Activated B cell treated with CpG ODN at 0.5 μM for 24 hours (primary cell): Measurements from ENCODE around the gene E2F8. TPM values are rescaled to one million over a fixed set of nuclear protein-coding genes. Genes with fewer than 3 reads are reported as not detected.

Experiments
- ATAC-seq: fragments of 200-7000 bp; cut with Tn5 transposase; one replicate; pipeline ENCODE4 v1.10.0; 2021; ENCODE audit warnings: low read depth, mild to moderate bottlenecking, moderate library complexity
- CTCF ChIA-PET: fragments of 350-600 bp; sonication (Branson Sonifier 250); formaldehyde crosslinking; loops from one replicate; lab custom pipeline; 2021; ENCODE audit warnings: antibody characterized with exemption; lab: Charles Lee
- POLR2A ChIA-PET: fragments of 350-600 bp; sonication (Branson Sonifier 250); formaldehyde crosslinking; loops from one replicate; lab custom pipeline; 2021; ENCODE audit warnings: antibody characterized with exemption; lab: Charles Lee
- DNase-seq: peaks from one replicate; pipeline ENCODE4 v3.0.0; 2022
- H3K27ac Mint-ChIP-seq: one replicate; pipeline ENCODE4 v1.8.0; 2020; ENCODE audit warnings: mixed read lengths
- H3K27me3 Mint-ChIP-seq: one replicate; pipeline ENCODE4 v1.8.0; 2021; ENCODE audit warnings: mixed read lengths
- H3K36me3 Mint-ChIP-seq: one replicate; pipeline ENCODE4 v1.8.0; 2021; ENCODE audit warnings: low read depth, mixed read lengths
- H3K4me1 Mint-ChIP-seq: one replicate; pipeline ENCODE4 v1.8.0; 2021; ENCODE audit warnings: mixed read lengths
- H3K4me3 Mint-ChIP-seq: one replicate; pipeline ENCODE4 v1.8.0; 2020; ENCODE audit warnings: mild to moderate bottlenecking, mixed read lengths
- H3K9me3 Mint-ChIP-seq: one replicate; pipeline ENCODE4 v1.8.0; 2020; ENCODE audit warnings: mixed read lengths
- intact Hi-C: fragments of 100-400 bp; cut with micrococcal nuclease; formaldehyde crosslinking; loops from one replicate; pipeline ENCODE4 v1.15.1; 2024
- total RNA-seq: library from RNA; stranded (reverse); gene quantifications from 2 replicates; pipeline ENCODE4 v1.2.3, GENCODE V29; 2022
- TF ChIP-seq, protein P1 (sequence below): fragments of 200-600 bp; IDR thresholded peaks from one replicate; pipeline ENCODE4 v1.8.0; 2022; ENCODE audit warnings: antibody characterized with exemption, mild to moderate bottlenecking

E2F8 gene
- total RNA-seq, 1 donor from 2014 or later = 0.82 TPM

DNA sequence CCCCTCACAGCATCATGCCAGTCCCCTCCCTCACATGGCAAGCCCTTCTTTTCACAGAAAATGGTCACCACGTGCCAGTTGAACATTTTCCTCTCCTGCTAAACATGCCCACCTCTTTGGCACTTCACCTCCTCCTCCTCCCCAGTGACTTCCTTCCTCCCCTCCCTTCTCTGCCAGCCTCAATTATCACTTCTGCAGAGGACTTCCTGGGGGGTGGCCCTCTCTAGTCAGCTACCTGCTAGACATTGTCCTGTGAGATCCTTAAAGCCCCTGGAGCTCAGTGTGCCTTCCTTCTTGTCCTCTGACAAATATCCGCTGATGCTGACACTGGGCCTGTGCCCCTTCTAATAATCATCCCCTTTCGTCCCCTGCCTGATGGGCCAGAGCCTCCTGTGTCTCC lies 43.2 kb upstream of the E2F8 start:
- DNase-seq = no peak
- POLR2A ChIA-PET = interaction anchor here (0.7 kb wide), 1 partner anchor 168 kb away, joined by 3 read pairs; no protein-coding TSS in a partner anchor

DNA sequence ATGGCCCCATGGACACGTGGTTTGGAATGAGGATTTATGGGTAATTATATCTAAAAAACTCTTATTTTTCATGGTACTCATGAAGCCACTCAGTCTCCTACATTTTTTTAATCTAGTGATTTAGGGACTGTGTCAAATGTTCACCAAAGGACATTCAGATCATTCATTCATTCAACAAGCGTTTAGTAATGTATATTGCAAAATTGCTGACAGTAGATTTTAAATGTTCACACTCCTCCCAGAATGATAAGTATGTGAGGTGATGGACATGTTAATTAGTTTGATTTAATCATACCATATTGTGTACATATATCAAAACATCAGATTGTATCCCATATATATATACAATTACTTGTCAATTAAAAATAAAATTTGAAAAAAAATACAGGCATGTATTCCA lies 40.8 kb upstream of the E2F8 start:
- Mint-ChIP-seq H3K27ac (no peak overlapping the region), H3K4me3 (peak overlapping the region; percentile 68), H3K36me3 (no peaks in the 10 kb centered on the region), H3K4me1 (peaks cover 35% of the 10 kb centered on the region), H3K27me3 (no peaks in the 10 kb centered on the region), H3K9me3 (no peaks in the 10 kb centered on the region)
- intact Hi-C loops = no loop called here
- ChIA-PET CTCF (no interaction called here), POLR2A (no interaction called here)
- ATAC-seq (no peak), DNase-seq (no peak)
- TF ChIP-seq, protein P1, sequence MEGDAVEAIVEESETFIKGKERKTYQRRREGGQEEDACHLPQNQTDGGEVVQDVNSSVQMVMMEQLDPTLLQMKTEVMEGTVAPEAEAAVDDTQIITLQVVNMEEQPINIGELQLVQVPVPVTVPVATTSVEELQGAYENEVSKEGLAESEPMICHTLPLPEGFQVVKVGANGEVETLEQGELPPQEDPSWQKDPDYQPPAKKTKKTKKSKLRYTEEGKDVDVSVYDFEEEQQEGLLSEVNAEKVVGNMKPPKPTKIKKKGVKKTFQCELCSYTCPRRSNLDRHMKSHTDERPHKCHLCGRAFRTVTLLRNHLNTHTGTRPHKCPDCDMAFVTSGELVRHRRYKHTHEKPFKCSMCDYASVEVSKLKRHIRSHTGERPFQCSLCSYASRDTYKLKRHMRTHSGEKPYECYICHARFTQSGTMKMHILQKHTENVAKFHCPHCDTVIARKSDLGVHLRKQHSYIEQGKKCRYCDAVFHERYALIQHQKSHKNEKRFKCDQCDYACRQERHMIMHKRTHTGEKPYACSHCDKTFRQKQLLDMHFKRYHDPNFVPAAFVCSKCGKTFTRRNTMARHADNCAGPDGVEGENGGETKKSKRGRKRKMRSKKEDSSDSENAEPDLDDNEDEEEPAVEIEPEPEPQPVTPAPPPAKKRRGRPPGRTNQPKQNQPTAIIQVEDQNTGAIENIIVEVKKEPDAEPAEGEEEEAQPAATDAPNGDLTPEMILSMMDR = no peak

More for the DNA sequence above, 43.2 kb upstream of the E2F8 start:
- no peak overlapping the region for H3K4me3 Mint-ChIP-seq
- TF ChIP-seq, protein P1 = no peak
- no peaks in the 10 kb centered on the region for H3K9me3 Mint-ChIP-seq
- no peak overlapping the region for H3K27ac Mint-ChIP-seq
- no peaks in the 10 kb centered on the region for H3K27me3 Mint-ChIP-seq
- intact Hi-C loops = no loop called here
- ATAC-seq = no peak
- H3K4me1 Mint-ChIP-seq = peaks cover 35% of the 10 kb centered on the region
- no peaks in the 10 kb centered on the region for H3K36me3 Mint-ChIP-seq
- CTCF ChIA-PET = no interaction called here

DNA sequence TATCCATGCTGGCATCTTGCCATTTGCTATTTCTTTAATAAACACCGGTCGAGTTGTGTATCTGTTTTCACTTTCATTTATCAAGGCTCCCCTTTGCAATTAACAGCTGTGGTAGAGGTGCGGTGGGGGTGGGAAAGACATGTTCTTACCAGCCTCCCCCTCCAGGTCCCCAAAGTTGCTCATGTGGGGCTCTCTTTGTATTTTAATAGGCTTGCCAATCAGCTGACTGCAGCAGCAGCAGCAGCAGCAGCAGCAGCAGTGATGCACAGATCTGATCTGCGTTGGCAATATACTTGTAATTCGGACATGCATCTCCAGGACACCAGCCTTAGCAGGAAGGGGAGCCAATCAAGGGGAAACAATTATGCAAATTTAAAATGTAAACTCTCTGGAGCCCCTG lies 40.3 kb upstream of the E2F8 start:
- no peak overlapping the region for H3K27ac Mint-ChIP-seq
- TF ChIP-seq, protein P1 = no peak
- H3K27me3 Mint-ChIP-seq = no peaks in the 10 kb centered on the region
- H3K36me3 Mint-ChIP-seq = no peaks in the 10 kb centered on the region
- DNase-seq (no peak), ATAC-seq (peak; percentile 40)
- intact Hi-C loops = no loop called here
- CTCF ChIA-PET = no interaction called here
- H3K9me3 Mint-ChIP-seq = no peaks in the 10 kb centered on the region
- POLR2A ChIA-PET = no interaction called here
- peak overlapping the region; percentile 68 for H3K4me3 Mint-ChIP-seq
- H3K4me1 Mint-ChIP-seq = peaks cover 35% of the 10 kb centered on the region

DNA sequence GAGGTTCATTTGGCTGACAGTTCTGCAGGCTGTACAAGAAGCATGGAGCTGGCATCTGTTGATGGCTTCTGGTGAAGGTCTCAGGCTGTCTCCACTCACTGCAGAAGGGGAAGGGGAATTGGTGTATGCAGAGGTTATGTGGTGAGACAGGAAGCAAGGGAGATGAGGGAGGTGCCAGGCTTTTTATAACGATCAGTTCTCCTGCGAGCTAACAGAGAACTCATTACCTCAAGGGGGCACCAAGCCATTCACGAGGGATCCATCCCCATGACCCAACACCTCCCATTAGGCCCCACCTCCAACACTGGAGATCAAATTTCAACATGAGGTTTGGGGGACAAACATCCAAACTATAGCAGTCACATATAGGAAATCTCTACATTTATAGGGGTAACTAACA lies 38.7 kb upstream of the E2F8 start:
- ATAC-seq (no peak), DNase-seq (no peak)
- Mint-ChIP-seq H3K36me3 (no peaks in the 10 kb centered on the region), H3K4me1 (peaks cover 35% of the 10 kb centered on the region), H3K9me3 (no peaks in the 10 kb centered on the region), H3K4me3 (no peak overlapping the region), H3K27ac (no peak overlapping the region), H3K27me3 (no peaks in the 10 kb centered on the region)
- intact Hi-C loops = no loop called here
- CTCF ChIA-PET = no interaction called here
- POLR2A ChIA-PET = no interaction called here
- TF ChIP-seq, protein P1 = no peak

DNA sequence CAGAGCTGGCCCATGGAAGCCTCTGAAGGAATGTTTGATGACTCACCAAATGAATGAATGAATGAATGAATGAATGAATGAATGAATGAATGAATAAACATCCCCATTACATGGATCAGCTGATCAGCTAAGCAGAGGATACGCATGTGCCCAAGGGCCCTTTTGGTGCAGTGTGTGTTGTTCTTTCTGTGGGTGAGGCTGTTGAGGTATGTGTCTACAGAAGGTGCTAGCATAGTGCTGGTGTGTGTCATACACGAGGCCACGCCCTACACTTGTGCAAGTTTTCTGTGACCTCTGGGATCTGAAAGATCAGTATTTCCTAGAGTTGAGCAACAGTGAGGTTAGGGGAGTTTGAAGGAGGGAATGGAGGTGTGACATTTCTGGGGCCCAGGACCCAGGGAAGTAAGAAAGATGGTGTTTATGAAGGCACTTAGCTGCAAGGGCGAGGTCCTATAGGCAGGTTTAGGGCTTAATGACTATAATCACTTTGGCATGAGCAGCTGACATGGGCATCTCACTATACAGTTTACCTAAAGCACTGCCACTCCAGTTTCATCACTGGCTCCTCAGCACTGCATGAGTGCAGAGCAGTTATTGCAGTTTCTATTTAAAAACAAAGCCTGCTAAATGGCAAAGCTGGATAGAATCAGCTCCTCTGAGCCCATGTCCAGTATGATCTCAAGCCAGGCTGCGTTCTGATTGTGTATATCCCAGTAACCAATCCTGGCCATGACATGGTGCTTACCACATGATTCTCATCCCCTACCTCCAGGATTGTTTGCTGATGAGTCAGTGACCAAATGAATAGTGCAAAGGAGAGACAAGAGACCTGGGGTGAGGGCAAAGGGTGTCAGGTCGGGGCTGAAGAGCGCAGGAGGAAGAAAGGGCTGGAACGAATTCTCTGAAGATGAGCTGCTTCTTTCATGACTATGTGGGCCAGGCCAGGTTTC lies 36.4 kb upstream of the E2F8 start:
- POLR2A ChIA-PET = no interaction called here
- no peaks in the 10 kb centered on the region for H3K9me3 Mint-ChIP-seq
- H3K27me3 Mint-ChIP-seq = peaks cover 3% of the 10 kb centered on the region
- DNase-seq (no peak), ATAC-seq (no peak)
- intact Hi-C loops = no loop called here
- no peaks in the 10 kb centered on the region for H3K36me3 Mint-ChIP-seq
- TF ChIP-seq, protein P1 = no peak
- H3K4me3 Mint-ChIP-seq = no peak overlapping the region
- H3K27ac Mint-ChIP-seq = no peak overlapping the region
- CTCF ChIA-PET = no interaction called here
- H3K4me1 Mint-ChIP-seq = peaks cover 22% of the 10 kb centered on the region
